Tibial nerve (tissue), 3 donors: ENCODE data around the gene LRRC28.
A peak's percentile ranks its signal among the peaks of the same experiment; 100 is the strongest.

Experiments used
- POLR2A ChIP-seq, 2 donors: fragments of 450-650 bp; IDR thresholded peaks; one replicate each; pipeline ENCODE4 v1.6.1; 2017; ENCODE audit warnings: antibody characterized with exemption in 2 of 2, mild to moderate bottlenecking in 2 of 2, moderate library complexity in 2 of 2
- TF ChIP-seq, protein P1 (sequence below), 5 experiments: fragments of 200-600 bp in 3 of 5; fragments of 450-650 bp in 2 of 5; sonication (generic) in 3 of 5; IDR thresholded peaks; one replicate each; pipeline ENCODE4 v1.5.1; 2016 to 2019; ENCODE audit warnings: antibody characterized with exemption in 5 of 5, mild to moderate bottlenecking in 3 of 5, moderate library complexity in 2 of 5

DNA sequence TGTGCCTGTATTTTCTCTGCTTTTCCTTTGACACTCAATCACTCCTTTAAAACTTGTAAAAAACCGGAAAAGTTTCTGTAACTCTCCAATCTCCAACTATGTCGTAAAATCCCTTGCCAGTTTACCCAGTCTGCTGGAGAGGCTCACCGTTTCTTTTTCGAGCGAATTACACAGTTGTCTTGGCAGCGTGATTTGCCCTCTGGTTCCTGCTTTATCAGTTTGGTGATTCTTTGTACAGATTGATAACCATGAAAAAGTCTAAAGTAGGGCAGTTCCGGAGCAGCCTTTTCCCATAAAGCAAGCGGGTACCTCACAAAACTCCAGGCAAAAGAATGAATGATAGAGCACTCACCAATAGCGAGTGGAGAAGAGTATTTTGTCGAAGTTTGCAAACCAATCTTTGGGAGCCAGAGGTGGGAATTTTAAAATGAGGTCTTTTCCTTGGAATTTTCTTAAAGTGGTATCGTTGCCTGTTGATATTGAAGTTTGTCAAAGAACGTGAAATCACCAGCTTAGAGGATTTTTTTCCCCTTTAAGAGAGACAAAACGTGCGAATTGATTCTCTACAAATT, 1.9 kb upstream of the LRRC28 start, which contains the start of gene TTC23:
- TF ChIP-seq, protein P1, sequence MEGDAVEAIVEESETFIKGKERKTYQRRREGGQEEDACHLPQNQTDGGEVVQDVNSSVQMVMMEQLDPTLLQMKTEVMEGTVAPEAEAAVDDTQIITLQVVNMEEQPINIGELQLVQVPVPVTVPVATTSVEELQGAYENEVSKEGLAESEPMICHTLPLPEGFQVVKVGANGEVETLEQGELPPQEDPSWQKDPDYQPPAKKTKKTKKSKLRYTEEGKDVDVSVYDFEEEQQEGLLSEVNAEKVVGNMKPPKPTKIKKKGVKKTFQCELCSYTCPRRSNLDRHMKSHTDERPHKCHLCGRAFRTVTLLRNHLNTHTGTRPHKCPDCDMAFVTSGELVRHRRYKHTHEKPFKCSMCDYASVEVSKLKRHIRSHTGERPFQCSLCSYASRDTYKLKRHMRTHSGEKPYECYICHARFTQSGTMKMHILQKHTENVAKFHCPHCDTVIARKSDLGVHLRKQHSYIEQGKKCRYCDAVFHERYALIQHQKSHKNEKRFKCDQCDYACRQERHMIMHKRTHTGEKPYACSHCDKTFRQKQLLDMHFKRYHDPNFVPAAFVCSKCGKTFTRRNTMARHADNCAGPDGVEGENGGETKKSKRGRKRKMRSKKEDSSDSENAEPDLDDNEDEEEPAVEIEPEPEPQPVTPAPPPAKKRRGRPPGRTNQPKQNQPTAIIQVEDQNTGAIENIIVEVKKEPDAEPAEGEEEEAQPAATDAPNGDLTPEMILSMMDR (IDR thresholded peaks at IDR 0.05), result no peak
- peak in 1 of 2 donors; percentile 64 for TF ChIP-seq POLR2A (IDR thresholded peaks at IDR 0.05)
